CD4-positive, alpha-beta memory T cell (primary cell): ENCODE measurements around the gene UBAP2L. TPM values are rescaled to one million over a fixed set of nuclear protein-coding genes. Genes with fewer than 3 reads are reported as not detected.
"Not testable (repeated sequence)": the region's sequence is repeated elsewhere in the genome, so short reads cannot be mapped to it uniquely, and the experiment has no call there.

Experiments used
- CTCF ChIA-PET: fragments of 350-600 bp; sonication (Branson Sonifier 250); formaldehyde crosslinking; loops from one replicate; lab custom pipeline; 2021; ENCODE audit warnings: inconsistent platforms; ENCODE audit not compliant: partially characterized antibody; lab: Charles Lee
- POLR2A ChIA-PET: fragments of 350-600 bp; sonication (Branson Sonifier 250); formaldehyde crosslinking; loops from one replicate; lab custom pipeline; 2021; ENCODE audit not compliant: partially characterized antibody; lab: Charles Lee
- DNase-seq, 5 donors: peaks; one replicate each; pipeline versions ENCODE4 v3.0.0 to v3.0.0-alpha.2; 2020 to 2022; ENCODE audit warnings: mixed read lengths in 1 of 5
- H3K27ac ChIP-seq: one replicate; pipeline ENCODE4 v1.7.0; 2013; ENCODE audit warnings: low read depth, low read length
- H3K27me3 ChIP-seq: 2 replicates; pipeline ENCODE4 v1.7.0; 2013; ENCODE audit warnings: mild to moderate bottlenecking, low read length, moderate library complexity; ENCODE audit not compliant: insufficient read depth
- H3K36me3 ChIP-seq: 2 replicates; pipeline ENCODE4 v1.7.0; 2013; ENCODE audit warnings: mild to moderate bottlenecking, low read length, moderate library complexity; ENCODE audit not compliant: insufficient read depth
- H3K4me1 ChIP-seq: 2 replicates; pipeline ENCODE4 v1.7.0; 2013; ENCODE audit warnings: mild to moderate bottlenecking, low read length, moderate library complexity; ENCODE audit not compliant: insufficient read depth
- H3K4me3 ChIP-seq, 2 donors: one replicate each; pipeline ENCODE4 v1.7.0; 2013; ENCODE audit warnings: low read length in 2 of 2, mild to moderate bottlenecking in 1 of 2
- H3K9me3 ChIP-seq, 2 donors: one replicate each; pipeline ENCODE4 v1.7.0; 2013; ENCODE audit warnings: low read length in 2 of 2, control low read depth in 1 of 2; ENCODE audit not compliant: control insufficient read depth in 1 of 2
- H3K27ac Mint-ChIP-seq, 7 donors: one replicate each; pipeline ENCODE4 v1.8.0; 2020 to 2021; ENCODE audit warnings: mixed read lengths in 7 of 7, mild to moderate bottlenecking in 6 of 7, inconsistent platforms in 3 of 7, moderate library complexity in 3 of 7
- H3K27me3 Mint-ChIP-seq, 2 donors: one replicate each; pipeline ENCODE4 v1.8.0; 2020 to 2021; ENCODE audit warnings: mixed read lengths in 2 of 2
- H3K36me3 Mint-ChIP-seq, 2 donors: one replicate each; pipeline ENCODE4 v1.8.0; 2020 to 2021; ENCODE audit warnings: mixed read lengths in 2 of 2, inconsistent platforms in 1 of 2, mild to moderate bottlenecking in 1 of 2
- H3K4me1 Mint-ChIP-seq, 4 donors: one replicate each; pipeline ENCODE4 v1.8.0; 2020 to 2021; ENCODE audit warnings: mixed read lengths in 4 of 4, mild to moderate bottlenecking in 1 of 4
- H3K4me3 Mint-ChIP-seq, 8 donors: one replicate each; pipeline ENCODE4 v1.8.0; 2020 to 2021; ENCODE audit warnings: mixed read lengths in 8 of 8, mild to moderate bottlenecking in 7 of 8, moderate library complexity in 6 of 8, inconsistent platforms in 3 of 8
- H3K9me3 Mint-ChIP-seq, 8 donors: one replicate each; pipeline ENCODE4 v1.8.0; 2020 to 2021; ENCODE audit warnings: mixed read lengths in 8 of 8, mild to moderate bottlenecking in 5 of 8, inconsistent platforms in 3 of 8, moderate library complexity in 1 of 8
- intact Hi-C: fragments of 100-400 bp; cut with micrococcal nuclease; formaldehyde crosslinking; loops from one replicate; pipeline ENCODE4 v1.15.1; 2023
- polyA plus RNA-seq, 2 donors: library from polyadenylated mRNA; unstranded; fragments of 300-500 nt; fragmentation: Illumina TruSeq; gene quantifications; one replicate each; pipeline ENCODE4 v1.2.3, GENCODE V29; 2021
- total RNA-seq, 2 experiments: library from RNA; stranded (reverse); gene quantifications; one replicate each; pipeline ENCODE4 v1.2.3, GENCODE V29; 2021

Gene UBAP2L
- total and polyA plus RNA-seq, 4 experiments from 2014 or later, result 33.5 to 189 (median 127) TPM

DNA sequence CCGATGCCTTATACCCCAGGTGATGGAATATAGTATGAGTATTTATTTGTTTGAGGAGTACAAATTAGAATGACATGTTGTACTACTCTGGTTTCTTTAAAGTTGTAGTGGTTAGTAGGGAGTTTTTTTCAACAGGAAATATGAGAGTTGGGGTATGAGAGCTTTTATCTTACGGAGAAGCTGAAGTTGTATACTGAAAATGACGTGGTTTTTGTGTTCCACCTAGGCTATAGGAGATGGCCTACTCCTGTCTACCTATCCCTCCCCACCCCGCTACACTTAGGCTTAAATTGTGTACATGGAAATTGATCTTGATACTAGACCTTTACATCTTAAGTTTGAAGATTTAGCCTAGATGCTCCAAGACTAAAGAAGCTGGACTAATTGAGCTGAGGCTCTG, 44.8 kb downstream of the UBAP2L start:
- H3K27me3 Mint-ChIP-seq, result no peaks in the 10 kb centered on the region
- intact Hi-C loops, result no loop called here
- H3K27ac Mint-ChIP-seq, result peak overlapping the region; percentile 53 to 92 (median 87)
- ChIA-PET POLR2A (interaction anchor here (0.7 to 1.3 kb wide), 7 partner anchors 44 to 275 kb away, joined by 3 to 5 read pairs (median 3); partner anchors contain the start of genes RPS27 and UBAP2L), CTCF (interaction anchor here (0.9 to 2.5 kb wide), 5 partner anchors 62 to 139 kb away, joined by 3 to 12 read pairs (median 4); partner anchors contain the start of gene IL6R)
- peaks cover 28 to 54% of the 10 kb centered on the region in 2 donors for H3K36me3 Mint-ChIP-seq
- Histone ChIP-seq H3K4me3 (no peak overlapping the region), H3K27me3 (no peaks in the 10 kb centered on the region), H3K27ac (peak overlapping the region; percentile 64), H3K4me1 (peaks cover 30% of the 10 kb centered on the region), H3K9me3 (no peaks in the 10 kb centered on the region), H3K36me3 (peaks cover 52% of the 10 kb centered on the region)
- H3K4me1 Mint-ChIP-seq, result peaks cover 25 to 40% (median 34%) of the 10 kb centered on the region in 4 donors
- H3K4me3 Mint-ChIP-seq, result peak overlapping the region; percentile 1 to 65 (median 37)
- peak; percentile 58 to 71 (median 62) for DNase-seq
- H3K9me3 Mint-ChIP-seq, result no peaks in the 10 kb centered on the region

GRCh38 chr1:154270833-154271232, 50.1 kb downstream of the UBAP2L start:
- Mint-ChIP-seq H3K36me3 (peaks cover 29 to 55% of the 10 kb centered on the region in 2 donors), H3K4me3 (peak overlapping the region; percentile 3 to 89 (median 46)), H3K4me1 (peaks cover 24 to 48% (median 35%) of the 10 kb centered on the region in 4 donors), H3K27ac (peak overlapping the region; percentile 76 to 99 (median 88)), H3K9me3 (no peaks in the 10 kb centered on the region), H3K27me3 (no peaks in the 10 kb centered on the region)
- peaks cover 30% of the 10 kb centered on the region for H3K36me3 ChIP-seq
- H3K27ac ChIP-seq, result peak overlapping the region; percentile 40
- no peaks in the 10 kb centered on the region for H3K27me3 ChIP-seq
- H3K9me3 ChIP-seq, result no peaks in the 10 kb centered on the region
- ChIA-PET POLR2A (interaction anchor here (1.0 to 4.2 kb wide), 10 partner anchors 15 to 280 kb away, joined by 3 to 49 read pairs (median 8); partner anchors contain the start of genes RPS27 and UBAP2L), CTCF (interaction anchor here (1.1 to 4.3 kb wide), 9 partner anchors 8 to 474 kb away, joined by 3 to 48 read pairs (median 6); no protein-coding TSS in a partner anchor)
- H3K4me3 ChIP-seq, result no peak overlapping the region
- intact Hi-C loops, result loop anchor here (5.0 kb wide), 1 partner anchor 349 kb away; the partner anchor contains the start of gene GATAD2B
- DNase-seq, result no peak
- H3K4me1 ChIP-seq, result peaks cover 36% of the 10 kb centered on the region

- DNase-seq, result peak; percentile 93 to 99 (median 98)
- intact Hi-C loops, result loop anchor here (1.0 to 5.0 kb wide), 12 partner anchors 52 to 601 kb away; partner anchors contain the start of genes GATAD2B, RPS27, UBAP2L and UBE2Q1
- no peaks in the 10 kb centered on the region for H3K27me3 Mint-ChIP-seq
- H3K36me3 Mint-ChIP-seq, result peaks cover 29 to 55% of the 10 kb centered on the region in 2 donors
- peaks cover 22 to 38% (median 29%) of the 10 kb centered on the region in 4 donors for H3K4me1 Mint-ChIP-seq
- Histone ChIP-seq H3K36me3 (peaks cover 30% of the 10 kb centered on the region), H3K27ac (peak within 1 kb of the TSS; percentile 88), H3K4me3 (peak within 1 kb of the TSS; percentile 66 to 85), H3K4me1 (peaks cover 27% of the 10 kb centered on the region), H3K27me3 (no peaks in the 10 kb centered on the region), H3K9me3 (no peaks in the 10 kb centered on the region)
- peak within 1 kb of the TSS; percentile 97 to 99 (median 99) for H3K27ac Mint-ChIP-seq
- peak within 1 kb of the TSS; percentile 89 to 98 (median 97) for H3K4me3 Mint-ChIP-seq
- no peaks in the 10 kb centered on the region for H3K9me3 Mint-ChIP-seq
- ChIA-PET POLR2A (interaction anchor here (0.5 to 4.2 kb wide), 26 partner anchors 13 to 1282 kb away, joined by 3 to 49 read pairs (median 4); partner anchors contain the start of genes CREB3L4, RPS27 and UBAP2L), CTCF (interaction anchor here (0.6 to 4.3 kb wide), 21 partner anchors 9 to 476 kb away, joined by 3 to 48 read pairs (median 4); partner anchors contain the start of genes ATP8B2 and UBAP2L)
These were observed 51.7 kb downstream of the UBAP2L start, which contains the start of gene HAX1 for GRCh38 chr1:154272217-154272998. Gene HAX1 (plus strand): TSS chr1:154272629. CDS start chr1:154272724, 95 bp downstream.

DNA sequence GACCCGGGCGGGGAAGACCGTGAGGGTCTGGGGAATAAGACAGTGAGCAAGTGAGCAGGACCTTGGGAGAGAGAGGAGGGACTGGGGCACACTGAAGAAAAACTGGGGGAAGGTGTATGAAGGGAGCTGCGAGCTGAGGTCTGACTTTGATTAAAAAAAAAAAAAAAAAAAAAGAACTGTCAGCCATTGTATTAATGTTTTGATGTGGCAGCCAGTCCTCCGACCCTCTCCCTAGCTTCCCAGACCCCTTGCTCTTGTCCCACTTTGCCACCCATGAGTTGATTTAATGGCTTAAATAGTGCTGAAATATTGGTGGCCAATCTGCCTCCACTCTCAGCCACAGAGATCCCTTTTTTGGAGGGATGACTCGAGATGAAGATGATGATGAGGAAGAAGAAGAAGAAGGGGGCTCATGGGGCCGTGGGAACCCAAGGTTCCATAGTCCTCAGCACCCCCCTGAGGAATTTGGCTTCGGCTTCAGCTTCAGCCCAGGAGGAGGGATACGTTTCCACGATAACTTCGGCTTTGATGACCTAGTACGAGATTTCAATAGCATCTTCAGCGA, 52.3 kb downstream of the UBAP2L start:
- ChIA-PET CTCF (interaction anchor here (0.7 to 4.3 kb wide), 5 partner anchors 52 to 78 kb away, joined by 3 to 48 read pairs (median 7); partner anchors contain the start of gene ATP8B2), POLR2A (interaction anchor here (0.6 to 4.2 kb wide), 13 partner anchors 44 to 305 kb away, joined by 3 to 49 read pairs (median 4); partner anchors contain the start of genes CREB3L4, RPS27 and UBAP2L)
- intact Hi-C loops, result loop anchor here (1.0 to 5.0 kb wide), 13 partner anchors 51 to 602 kb away; partner anchors contain the start of genes GATAD2B, RPS27, UBAP2L and UBE2Q1
- no peaks in the 10 kb centered on the region for H3K27me3 Mint-ChIP-seq
- peak overlapping the region; percentile 88 for H3K27ac ChIP-seq
- DNase-seq, result peak in 1 of 5 donors; percentile 37
- no peaks in the 10 kb centered on the region for H3K9me3 ChIP-seq
- H3K4me1 Mint-ChIP-seq, result peaks cover 22 to 38% (median 29%) of the 10 kb centered on the region in 4 donors
- H3K27ac Mint-ChIP-seq, result peak overlapping the region; percentile 97 to 99 (median 99)
- peaks cover 27% of the 10 kb centered on the region for H3K4me1 ChIP-seq
- H3K4me3 ChIP-seq, result peak overlapping the region; percentile 66 to 85
- H3K36me3 Mint-ChIP-seq, result peaks cover 29 to 55% of the 10 kb centered on the region in 2 donors
- peak overlapping the region; percentile 89 to 98 (median 97) for H3K4me3 Mint-ChIP-seq
- no peaks in the 10 kb centered on the region for H3K9me3 Mint-ChIP-seq
- peaks cover 30% of the 10 kb centered on the region for H3K36me3 ChIP-seq
- H3K27me3 ChIP-seq, result no peaks in the 10 kb centered on the region

GRCh38 chr1:154276797-154277196, 56.0 kb downstream of the UBAP2L start:
- H3K27me3 Mint-ChIP-seq, result no peaks in the 10 kb centered on the region
- intact Hi-C loops, result no loop called here
- DNase-seq, result peak in 4 of 5 donors; percentile 29 to 39 (median 33)
- POLR2A ChIA-PET, result interaction anchor here (0.6 to 1.1 kb wide), 3 partner anchors 68 to 160 kb away, joined by 3 read pairs; no protein-coding TSS in a partner anchor
- Histone ChIP-seq H3K27me3 (no peaks in the 10 kb centered on the region), H3K4me1 (peaks cover 21% of the 10 kb centered on the region), H3K4me3 (no peak overlapping the region), H3K27ac (no peak overlapping the region), H3K36me3 (peaks cover 15% of the 10 kb centered on the region), H3K9me3 (no peaks in the 10 kb centered on the region)
- peaks cover 0 to 1% (median 0%) of the 10 kb centered on the region in 8 donors for H3K9me3 Mint-ChIP-seq
- no peak overlapping the region for H3K27ac Mint-ChIP-seq
- CTCF ChIA-PET, result interaction anchor here (0.9 to 3.2 kb wide), 12 partner anchors 48 to 279 kb away, joined by 3 to 46 read pairs (median 3); partner anchors contain the start of gene ATP8B2
- H3K36me3 Mint-ChIP-seq, result peaks cover 20 to 34% of the 10 kb centered on the region in 2 donors
- no peak overlapping the region for H3K4me3 Mint-ChIP-seq
- peaks cover 16 to 30% (median 24%) of the 10 kb centered on the region in 4 donors for H3K4me1 Mint-ChIP-seq

DNA sequence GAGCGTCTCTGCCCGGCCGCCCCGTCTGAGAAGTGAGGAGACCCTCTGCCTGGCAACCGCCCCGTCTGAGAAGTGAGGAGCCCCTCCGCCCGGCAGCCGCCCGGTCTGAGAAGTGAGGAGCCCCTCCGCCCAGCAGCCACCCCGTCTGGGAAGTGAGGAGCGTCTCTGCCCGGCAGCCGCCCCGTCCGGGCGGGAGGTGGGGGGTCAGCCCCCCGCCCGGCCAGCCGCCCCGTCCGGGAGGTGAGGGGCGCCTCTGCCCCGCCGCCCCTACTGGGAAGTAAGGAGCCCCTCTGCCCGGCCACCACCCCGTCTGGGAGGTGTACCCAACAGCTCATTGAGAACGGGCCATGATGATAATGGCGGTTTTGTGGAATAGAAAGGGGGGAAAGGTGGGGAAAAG, 66.8 kb downstream of the UBAP2L start:
- CTCF ChIA-PET, H3K27me3 Mint-ChIP-seq, POLR2A ChIA-PET: not testable (repeated sequence)

More for the DNA sequence above, 66.8 kb downstream of the UBAP2L start:
- H3K27ac Mint-ChIP-seq, intact Hi-C loops, DNase-seq, H3K27me3 ChIP-seq, H3K9me3 ChIP-seq, H3K4me3 ChIP-seq, H3K9me3 Mint-ChIP-seq, H3K36me3 ChIP-seq, H3K36me3 Mint-ChIP-seq, H3K4me1 ChIP-seq, H3K4me3 Mint-ChIP-seq, H3K4me1 Mint-ChIP-seq, H3K27ac ChIP-seq: not testable (repeated sequence)
